T-helper 17 cell (primary cell): Measurements from ENCODE around the gene SERTAD4. TPM values are rescaled to one million over a fixed set of nuclear protein-coding genes. Genes with fewer than 3 reads are reported as not detected.
"Not testable (repeated sequence)": the region's sequence is repeated elsewhere in the genome, so short reads cannot be mapped to it uniquely, and the experiment has no call there.

Experiments
- ATAC-seq: fragments of 150-1000 bp; cut with Tn5 transposase; 2 replicates; pipeline ENCODE4 v1.10.0; 2021; ENCODE audit warnings: mild to moderate bottlenecking, moderate library complexity
- DNase-seq, 3 donors: peaks; one replicate each; pipeline versions ENCODE4 v3.0.0 to v3.0.0-alpha.2; 2020 to 2021
- H3K9me3 ChIP-seq: one replicate; pipeline ENCODE4 v1.7.0; 2013; ENCODE audit warnings: low read length, mild to moderate bottlenecking; ENCODE audit not compliant: control insufficient read depth, poor library complexity, severe bottlenecking
- H3K27ac Mint-ChIP-seq: one replicate; pipeline ENCODE4 v1.8.0; 2022; ENCODE audit warnings: mild to moderate bottlenecking, moderate library complexity, mixed read lengths
- H3K27me3 Mint-ChIP-seq: one replicate; pipeline ENCODE4 v1.8.0; 2022; ENCODE audit warnings: mixed read lengths
- H3K36me3 Mint-ChIP-seq: one replicate; pipeline ENCODE4 v1.8.0; 2022; ENCODE audit warnings: low read depth, mixed read lengths
- H3K4me1 Mint-ChIP-seq: one replicate; pipeline ENCODE4 v1.8.0; 2022; ENCODE audit warnings: mild to moderate bottlenecking, mixed read lengths
- H3K4me3 Mint-ChIP-seq: one replicate; pipeline ENCODE4 v1.8.0; 2022; ENCODE audit warnings: mild to moderate bottlenecking, moderate library complexity, mixed read lengths
- total RNA-seq, 4 donors: library from RNA in 2 of 4; stranded (reverse) in 2 of 4; gene quantifications; one replicate each; pipeline ENCODE4 v1.2.3 and lab custom pipeline; 2022 to 2026

The SERTAD4 gene
- not detected for total RNA-seq
- 0 reads per million in 2 donors for total RNA-seq (lab: John Stamatoyannopoulos, UW)

- H3K4me3 Mint-ChIP-seq: peak within 1 kb of the TSS; percentile 81
- peaks cover 58% of the 10 kb centered on the region for H3K27me3 Mint-ChIP-seq
- H3K9me3 ChIP-seq: peaks cover 5% of the 10 kb centered on the region
- no peak within 1 kb of the TSS for H3K27ac Mint-ChIP-seq
- peaks cover 2% of the 10 kb centered on the region for H3K36me3 Mint-ChIP-seq
- ATAC-seq (no peak), DNase-seq (no peak)
- peaks cover 8% of the 10 kb centered on the region for H3K4me1 Mint-ChIP-seq
Observed at GRCh38 chr1:210232511-210233215, at the start of gene SERTAD4. SERTAD4 (plus strand) TSS chr1:210232796; CDS start chr1:210237961, 5,165 bp downstream.

GRCh38 chr1:210185063-210185462 lies 47.5 kb upstream of the SERTAD4 start:
- ATAC-seq: no peak
- Mint-ChIP-seq H3K27ac (no peak overlapping the region), H3K27me3 (peaks cover 25% of the 10 kb centered on the region), H3K4me3 (no peak overlapping the region), H3K4me1 (no peaks in the 10 kb centered on the region), H3K36me3 (no peaks in the 10 kb centered on the region)
- DNase-seq: no peak
- H3K9me3 ChIP-seq: no peaks in the 10 kb centered on the region

- not testable (repeated sequence) for H3K4me3 Mint-ChIP-seq, H3K27ac Mint-ChIP-seq, H3K27me3 Mint-ChIP-seq, H3K36me3 Mint-ChIP-seq, DNase-seq, H3K4me1 Mint-ChIP-seq, H3K9me3 ChIP-seq, ATAC-seq
Observed at GRCh38 chr1:210187849-210188606, 44.6 kb upstream of the SERTAD4 start.

GRCh38 chr1:210189426-210189825 lies 43.2 kb upstream of the SERTAD4 start:
- Mint-ChIP-seq H3K4me1 (no peaks in the 10 kb centered on the region), H3K27ac (no peak overlapping the region), H3K36me3 (no peaks in the 10 kb centered on the region), H3K27me3 (no peaks in the 10 kb centered on the region), H3K4me3 (no peak overlapping the region)
- ATAC-seq (no peak), DNase-seq (no peak)
- no peaks in the 10 kb centered on the region for H3K9me3 ChIP-seq

- Mint-ChIP-seq H3K4me1 (no peaks in the 10 kb centered on the region), H3K27me3 (peaks cover 9% of the 10 kb centered on the region), H3K27ac (no peak overlapping the region)
Observed at GRCh38 chr1:210195635-210196160, 36.9 kb upstream of the SERTAD4 start.

GRCh38 chr1:210196266-210196665 lies 36.3 kb upstream of the SERTAD4 start:
- not testable (repeated sequence) for H3K9me3 ChIP-seq, H3K4me1 Mint-ChIP-seq, DNase-seq, H3K27ac Mint-ChIP-seq, H3K4me3 Mint-ChIP-seq, ATAC-seq, H3K36me3 Mint-ChIP-seq
- peaks cover 14% of the 10 kb centered on the region for H3K27me3 Mint-ChIP-seq

More at GRCh38 chr1:210195635-210196160, 36.9 kb upstream of the SERTAD4 start:
- no peaks in the 10 kb centered on the region for H3K9me3 ChIP-seq
- Mint-ChIP-seq H3K36me3 (no peaks in the 10 kb centered on the region), H3K4me3 (no peak overlapping the region)
- no peak for DNase-seq
- no peak for ATAC-seq

GRCh38 chr1:210198840-210199239 lies 33.8 kb upstream of the SERTAD4 start:
- no peak overlapping the region for H3K27ac Mint-ChIP-seq
- no peaks in the 10 kb centered on the region for H3K9me3 ChIP-seq
- DNase-seq (no peak), ATAC-seq (no peak)
- H3K27me3 Mint-ChIP-seq: peaks cover 18% of the 10 kb centered on the region
- H3K36me3 Mint-ChIP-seq: no peaks in the 10 kb centered on the region
- no peaks in the 10 kb centered on the region for H3K4me1 Mint-ChIP-seq
- no peak overlapping the region for H3K4me3 Mint-ChIP-seq

- Mint-ChIP-seq H3K4me3 (no peak overlapping the region), H3K27ac (no peak overlapping the region), H3K27me3 (peaks cover 21% of the 10 kb centered on the region), H3K36me3 (no peaks in the 10 kb centered on the region), H3K4me1 (no peaks in the 10 kb centered on the region)
- no peaks in the 10 kb centered on the region for H3K9me3 ChIP-seq
- DNase-seq (no peak), ATAC-seq (no peak)
Observed at GRCh38 chr1:210200124-210200736, 32.4 kb upstream of the SERTAD4 start.

- Mint-ChIP-seq H3K27ac (no peak overlapping the region), H3K36me3 (no peaks in the 10 kb centered on the region), H3K4me3 (no peak overlapping the region), H3K4me1 (no peaks in the 10 kb centered on the region), H3K27me3 (peaks cover 33% of the 10 kb centered on the region)
- DNase-seq: no peak
- no peak for ATAC-seq
- H3K9me3 ChIP-seq: no peaks in the 10 kb centered on the region
Observed at GRCh38 chr1:210201681-210202080, 30.9 kb upstream of the SERTAD4 start.

GRCh38 chr1:210207597-210208450 lies 24.8 kb upstream of the SERTAD4 start:
- Mint-ChIP-seq H3K4me1 (no peaks in the 10 kb centered on the region), H3K27me3 (peaks cover 40% of the 10 kb centered on the region), H3K36me3 (no peaks in the 10 kb centered on the region), H3K4me3 (no peak overlapping the region), H3K27ac (no peak overlapping the region)
- ATAC-seq (no peak), DNase-seq (no peak)
- no peaks in the 10 kb centered on the region for H3K9me3 ChIP-seq

GRCh38 chr1:210213335-210213734 lies 19.3 kb upstream of the SERTAD4 start:
- no peak for DNase-seq
- peaks cover 2% of the 10 kb centered on the region for H3K36me3 Mint-ChIP-seq
- no peaks in the 10 kb centered on the region for H3K4me1 Mint-ChIP-seq
- no peak overlapping the region for H3K27ac Mint-ChIP-seq
- ATAC-seq: no peak
- peaks cover 40% of the 10 kb centered on the region for H3K27me3 Mint-ChIP-seq
- no peak overlapping the region for H3K4me3 Mint-ChIP-seq
- H3K9me3 ChIP-seq: no peaks in the 10 kb centered on the region

GRCh38 chr1:210214573-210215409 lies 17.8 kb upstream of the SERTAD4 start:
- Mint-ChIP-seq H3K4me1 (no peaks in the 10 kb centered on the region), H3K4me3 (no peak overlapping the region)

More at GRCh38 chr1:210214573-210215409, 17.8 kb upstream of the SERTAD4 start:
- H3K27ac Mint-ChIP-seq: no peak overlapping the region
- H3K9me3 ChIP-seq: no peaks in the 10 kb centered on the region
- H3K36me3 Mint-ChIP-seq: peaks cover 2% of the 10 kb centered on the region
- H3K27me3 Mint-ChIP-seq: peaks cover 40% of the 10 kb centered on the region
- ATAC-seq (no peak), DNase-seq (no peak)
